SK-N-SH (cell line): ENCODE results near the gene MBLAC1. TPM values are rescaled to one million over a fixed set of nuclear protein-coding genes. Genes with fewer than 3 reads are reported as not detected.

Experiments
- CTCF ChIA-PET: fragments of 300-600, 350-600 bp; formaldehyde crosslinking; extraction: SDS; loops from one replicate; lab custom pipeline; 2021; lab: Yijun Ruan, JAX
- POLR2A ChIA-PET: fragments of 350-600 bp; sonication (Branson Sonifier 250); formaldehyde crosslinking; extraction: SDS; loops from one replicate; lab custom pipeline; 2020; ENCODE audit warnings: antibody characterized with exemption, inconsistent platforms; lab: Yijun Ruan, JAX
- DNase-seq: peaks from one replicate; pipeline ENCODE4 v3.0.0; 2012
- H2AFZ ChIP-seq: fragments of 200-600 bp; sonication (generic); 2 replicates; pipeline ENCODE4 v1.8.1; 2016; ENCODE audit warnings: antibody characterized with exemption, mild to moderate bottlenecking, low read depth
- H3F3A ChIP-seq: fragments of 200-600 bp; sonication (generic); replicated peaks from 2 replicates; pipeline ENCODE3; 2016; ENCODE audit warnings: antibody characterized with exemption, mild to moderate bottlenecking; ENCODE audit not compliant: insufficient read depth
- H3K27ac ChIP-seq, 2 experiments: fragments of 200-500 bp in 1 of 2; fragments of 200-600 bp in 1 of 2; sonication (Bioruptor generic) in 1 of 2; sonication (generic), shearing (Covaris generic) in 1 of 2; 2 replicates each; pipeline versions ENCODE4 v1.5.1 to v1.6.1; 2014 to 2016; ENCODE audit warnings: low read depth in 2 of 2, inconsistent platforms in 1 of 2, low read length in 1 of 2, mild to moderate bottlenecking in 1 of 2, mixed read lengths in 1 of 2
- H3K27me3 ChIP-seq: fragments of 200-600 bp; sonication (generic), shearing (Covaris generic); 2 replicates; pipeline ENCODE4 v1.6.1; 2016; ENCODE audit warnings: mixed run types; ENCODE audit not compliant: insufficient read depth
- H3K36me3 ChIP-seq, 2 experiments: fragments of 200-500 bp in 1 of 2; fragments of 200-600 bp in 1 of 2; sonication (Bioruptor generic) in 1 of 2; sonication (generic) in 1 of 2; replicated peaks in 1 of 2; 2 replicates each; pipeline versions ENCODE3 to v1.5.1; 2014 to 2016; ENCODE audit warnings: low read length in 1 of 2, mild to moderate bottlenecking in 1 of 2; ENCODE audit not compliant: insufficient read depth in 2 of 2, control insufficient read depth in 1 of 2
- H3K4me1 ChIP-seq, 2 experiments: fragments of 200-500 bp in 1 of 2; fragments of 200-600 bp in 1 of 2; sonication (Bioruptor generic) in 1 of 2; sonication (generic), shearing (Covaris generic) in 1 of 2; 2 replicates each; pipeline versions ENCODE4 v1.5.1 to v1.6.1; 2014 to 2016; ENCODE audit warnings: low read depth in 1 of 2, low read length in 1 of 2, mixed run types in 1 of 2; ENCODE audit not compliant: insufficient read depth in 2 of 2, control insufficient read depth in 1 of 2
- H3K4me2 ChIP-seq: fragments of 200-600 bp; sonication (generic), shearing (Covaris generic); 2 replicates; pipeline ENCODE4 v1.6.1; 2017; ENCODE audit warnings: mixed run types
- H3K4me3 ChIP-seq, 2 experiments: fragments of 200-500 bp in 1 of 2; fragments of 200-600 bp in 1 of 2; sonication (Bioruptor generic) in 1 of 2; sonication (generic), shearing (Covaris generic) in 1 of 2; 2 replicates each; pipeline versions ENCODE4 v1.5.1 to v1.8.1; 2014 to 2016; ENCODE audit warnings: low read depth in 2 of 2, inconsistent platforms in 1 of 2, low read length in 1 of 2, mild to moderate bottlenecking in 1 of 2, mixed read lengths in 1 of 2, moderate library complexity in 1 of 2
- H3K79me2 ChIP-seq: fragments of 200-600 bp; sonication (generic); 2 replicates; pipeline ENCODE4 v1.8.1; 2017; ENCODE audit warnings: mild to moderate bottlenecking; ENCODE audit not compliant: insufficient read depth
- H3K9ac ChIP-seq: fragments of 200-600 bp; sonication (generic); 2 replicates; pipeline ENCODE4 v1.6.1; 2017; ENCODE audit warnings: mixed run types
- H3K9me2 ChIP-seq: fragments of 200-600 bp; sonication (generic); 2 replicates; pipeline ENCODE4 v1.6.1; 2017; ENCODE audit warnings: mixed run types
- H3K9me3 ChIP-seq: fragments of 200-600 bp; sonication (generic); 2 replicates; pipeline ENCODE4 v1.6.1; 2017; ENCODE audit warnings: mixed run types, mild to moderate bottlenecking, moderate library complexity
- H4K20me1 ChIP-seq: fragments of 200-600 bp; sonication (generic); 2 replicates; pipeline ENCODE4 v1.6.1; 2017; ENCODE audit warnings: mild to moderate bottlenecking, mixed run types; ENCODE audit not compliant: insufficient read depth
- CHD2 ChIP-seq: fragments of 150-350 bp; IDR thresholded peaks from 2 replicates; pipeline ENCODE4 v1.6.1; 2018; ENCODE audit warnings: low read length; ENCODE audit not compliant: partially characterized antibody
- CTCF ChIP-seq: fragments of 200-600 bp; sonication (generic); IDR thresholded peaks from 2 replicates; pipeline ENCODE4 v1.6.1; 2017; ENCODE audit warnings: antibody characterized with exemption, mild to moderate bottlenecking, moderate library complexity
- ELF1 ChIP-seq: IDR thresholded peaks from 2 replicates; pipeline ENCODE4 v1.4.0; 2012
- EP300 ChIP-seq, 2 experiments: IDR thresholded peaks; 2 replicates each; pipeline versions ENCODE4 v1.4.0 to v1.6.1; 2012; ENCODE audit warnings: borderline replicate concordance in 1 of 2, low read depth in 1 of 2, low read length in 1 of 2
- FOSL2 ChIP-seq: IDR thresholded peaks from 2 replicates; pipeline ENCODE4 v1.4.0; 2012; ENCODE audit warnings: low read depth, mild to moderate bottlenecking, moderate library complexity, borderline replicate concordance
- GABPA ChIP-seq: IDR thresholded peaks from 2 replicates; pipeline ENCODE4 v1.4.0; 2012; ENCODE audit warnings: low read depth, mild to moderate bottlenecking
- JUND ChIP-seq: IDR thresholded peaks from 2 replicates; pipeline ENCODE4 v1.4.0; 2012
- MXI1 ChIP-seq: IDR thresholded peaks from 2 replicates; pipeline ENCODE4 v1.6.1; 2012; ENCODE audit warnings: mild to moderate bottlenecking, low read depth, low read length, improper control_type of control experiment
- NFIC ChIP-seq: IDR thresholded peaks from 2 replicates; pipeline ENCODE4 v1.4.0; 2012; ENCODE audit warnings: borderline replicate concordance
- POLR2AphosphoS5 ChIP-seq: IDR thresholded peaks from 2 replicates; pipeline ENCODE4 v1.6.1; 2012; ENCODE audit warnings: low read depth, low read length
- RCOR1 ChIP-seq: fragments of 150-350 bp; IDR thresholded peaks from 2 replicates; pipeline ENCODE4 v1.6.1; 2017; ENCODE audit warnings: antibody characterized with exemption, low read length
- RFX5 ChIP-seq: IDR thresholded peaks from 2 replicates; pipeline ENCODE4 v1.6.1; 2012; ENCODE audit warnings: mild to moderate bottlenecking, improper control_type of control experiment, low read length
- RXRA ChIP-seq: IDR thresholded peaks from 2 replicates; pipeline ENCODE4 v1.4.0; 2012; ENCODE audit warnings: low read depth, mild to moderate bottlenecking, borderline replicate concordance
- SIN3A ChIP-seq: IDR thresholded peaks from 2 replicates; pipeline ENCODE4 v1.6.1; 2012; ENCODE audit warnings: low read depth, mild to moderate bottlenecking, low read length, moderate library complexity, borderline replicate concordance
- TAF1 ChIP-seq: IDR thresholded peaks from 2 replicates; pipeline ENCODE4 v1.6.1; 2012; ENCODE audit warnings: low read depth, mild to moderate bottlenecking, low read length, moderate library complexity, borderline replicate concordance
- TCF12 ChIP-seq: IDR thresholded peaks from 2 replicates; pipeline ENCODE4 v1.4.0; 2012
- TEAD4 ChIP-seq: IDR thresholded peaks from 2 replicates; pipeline ENCODE4 v1.4.0; 2012; ENCODE audit warnings: mild to moderate bottlenecking, borderline replicate concordance; ENCODE audit not compliant: insufficient read depth
- YY1 ChIP-seq: IDR thresholded peaks from 2 replicates; pipeline ENCODE4 v1.4.0; 2012; ENCODE audit warnings: low read depth, mild to moderate bottlenecking
- WGBS: methylation state at CpG from one replicate; pipeline ENCODE4 v1.1.6; 2017; ENCODE audit warnings: low lambda C conversion rate; 5-methylcytosine and 5-hydroxymethylcytosine counted together
- polyA plus RNA-seq, 3 experiments: library from polyadenylated mRNA; depleted of rRNA; stranded (reverse); fragments of >200 nt; gene quantifications; 2 replicates each; pipeline ENCODE4 v1.2.3, GENCODE V29; 2012
- TF ChIP-seq, protein P1 (sequence below): IDR thresholded peaks from 2 replicates; pipeline ENCODE4 v1.6.1; 2012; ENCODE audit warnings: mild to moderate bottlenecking, low read depth, low read length, moderate library complexity
- TF ChIP-seq, protein P2 (sequence below): fragments of 150-350 bp; IDR thresholded peaks from 2 replicates; pipeline ENCODE4 v1.6.1; 2017; ENCODE audit warnings: antibody characterized with exemption, low read length, low read depth, borderline replicate concordance
- TF ChIP-seq, protein P3 (sequence below): IDR thresholded peaks from 2 replicates; pipeline ENCODE4; 2012
- TF ChIP-seq, protein P4 (sequence below): IDR thresholded peaks from 2 replicates; pipeline ENCODE4 v1.4.0; 2012; ENCODE audit warnings: low read depth

Gene MBLAC1
- polyA plus RNA-seq, 1 of the 3 experiments (the other 2 are of a cell fraction) = 4.4 TPM

DNA sequence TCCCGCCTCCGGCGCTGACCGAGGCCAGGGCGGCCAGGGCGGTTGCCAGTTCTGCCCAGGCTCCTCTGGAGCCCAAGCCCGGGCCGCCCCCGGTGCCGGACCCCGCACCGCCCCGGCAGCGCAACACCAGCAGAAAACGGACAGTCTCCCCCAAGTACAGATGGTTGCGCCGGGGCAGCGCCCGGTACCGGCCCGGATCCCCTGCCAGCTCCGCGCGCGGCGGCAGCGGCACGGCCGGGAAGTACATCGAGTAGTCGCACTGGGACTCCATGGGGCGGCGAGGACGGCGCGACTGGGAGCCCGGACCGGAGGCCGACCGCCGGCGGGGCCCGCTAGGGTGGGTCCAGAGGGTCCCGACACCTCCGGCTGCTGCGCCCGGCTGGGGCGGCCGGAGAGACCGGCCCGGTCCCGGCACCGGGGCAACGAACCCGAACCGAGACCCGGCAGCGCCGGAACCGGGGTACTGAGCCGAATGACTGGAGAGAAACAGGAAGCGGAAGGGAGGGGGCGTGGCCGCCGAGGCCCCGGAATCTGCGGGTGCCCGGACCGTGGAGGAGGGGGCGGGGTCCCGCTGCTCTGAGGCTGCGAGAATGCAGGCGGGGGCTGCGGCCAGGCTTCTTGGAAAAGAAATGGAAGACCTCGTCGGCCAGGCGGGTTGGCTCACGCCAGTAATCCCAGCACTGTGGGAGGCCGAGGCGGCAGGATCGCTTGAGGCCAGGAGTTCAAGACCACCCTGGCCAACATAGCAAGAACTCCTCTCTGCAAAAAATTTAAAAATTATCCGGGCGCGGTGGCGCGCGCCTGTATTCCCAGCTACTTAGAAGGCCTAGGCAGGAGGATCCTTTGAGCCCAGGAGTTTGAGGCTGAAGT lies 31.7 kb downstream of the MBLAC1 start, which contains the start of gene TRAPPC14:
TSS of gene TRAPPC14 (minus strand) at position 495 of the 870 bp plus-strand sequence. CDS start at position 271, 224 bp downstream.
- DNase-seq = peak; percentile 100
- peak within 1 kb of the TSS; percentile 85 for H3K9ac ChIP-seq
- no peaks in the 10 kb centered on the region for H3K9me2 ChIP-seq
- 3% methylated on average over 61 of the region's 87 CpGs for WGBS
- H3K4me2 ChIP-seq = peak within 1 kb of the TSS; percentile 100
- TF ChIP-seq RCOR1 = peak; percentile 33; the same call in 1 of the 2 replicates
- TF ChIP-seq MXI1 = peak; percentile 72
- TF ChIP-seq YY1 = peak; percentile 77
- TF ChIP-seq ELF1 = peak; percentile 87
- peak in 1 of 2 experiments; percentile 30; a peak in 1 of 4 replicates for TF ChIP-seq EP300 (IDR thresholded peaks at IDR 0.05; ENCODE audit: borderline replicate concordance in 1 of 2, low read depth in 1 of 2, low read length in 1 of 2)
- TF ChIP-seq TEAD4 = peak; percentile 59; the same call in 1 of the 2 replicates
- no peak for TF ChIP-seq RXRA
- TF ChIP-seq TAF1 = peak; percentile 90
- no peak for TF ChIP-seq NFIC
- TF ChIP-seq, protein P1, sequence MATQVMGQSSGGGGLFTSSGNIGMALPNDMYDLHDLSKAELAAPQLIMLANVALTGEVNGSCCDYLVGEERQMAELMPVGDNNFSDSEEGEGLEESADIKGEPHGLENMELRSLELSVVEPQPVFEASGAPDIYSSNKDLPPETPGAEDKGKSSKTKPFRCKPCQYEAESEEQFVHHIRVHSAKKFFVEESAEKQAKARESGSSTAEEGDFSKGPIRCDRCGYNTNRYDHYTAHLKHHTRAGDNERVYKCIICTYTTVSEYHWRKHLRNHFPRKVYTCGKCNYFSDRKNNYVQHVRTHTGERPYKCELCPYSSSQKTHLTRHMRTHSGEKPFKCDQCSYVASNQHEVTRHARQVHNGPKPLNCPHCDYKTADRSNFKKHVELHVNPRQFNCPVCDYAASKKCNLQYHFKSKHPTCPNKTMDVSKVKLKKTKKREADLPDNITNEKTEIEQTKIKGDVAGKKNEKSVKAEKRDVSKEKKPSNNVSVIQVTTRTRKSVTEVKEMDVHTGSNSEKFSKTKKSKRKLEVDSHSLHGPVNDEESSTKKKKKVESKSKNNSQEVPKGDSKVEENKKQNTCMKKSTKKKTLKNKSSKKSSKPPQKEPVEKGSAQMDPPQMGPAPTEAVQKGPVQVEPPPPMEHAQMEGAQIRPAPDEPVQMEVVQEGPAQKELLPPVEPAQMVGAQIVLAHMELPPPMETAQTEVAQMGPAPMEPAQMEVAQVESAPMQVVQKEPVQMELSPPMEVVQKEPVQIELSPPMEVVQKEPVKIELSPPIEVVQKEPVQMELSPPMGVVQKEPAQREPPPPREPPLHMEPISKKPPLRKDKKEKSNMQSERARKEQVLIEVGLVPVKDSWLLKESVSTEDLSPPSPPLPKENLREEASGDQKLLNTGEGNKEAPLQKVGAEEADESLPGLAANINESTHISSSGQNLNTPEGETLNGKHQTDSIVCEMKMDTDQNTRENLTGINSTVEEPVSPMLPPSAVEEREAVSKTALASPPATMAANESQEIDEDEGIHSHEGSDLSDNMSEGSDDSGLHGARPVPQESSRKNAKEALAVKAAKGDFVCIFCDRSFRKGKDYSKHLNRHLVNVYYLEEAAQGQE = no peak
- TF ChIP-seq SIN3A = peak; percentile 81; the same call in 1 of the 2 replicates
- TF ChIP-seq CTCF = no peak
- no peak for TF ChIP-seq FOSL2
- peak; percentile 93 for TF ChIP-seq GABPA
- TF ChIP-seq CHD2 = peak; percentile 84
- peak; percentile 29; the same call in 1 of the 2 replicates for TF ChIP-seq TCF12
- TF ChIP-seq, protein P2, sequence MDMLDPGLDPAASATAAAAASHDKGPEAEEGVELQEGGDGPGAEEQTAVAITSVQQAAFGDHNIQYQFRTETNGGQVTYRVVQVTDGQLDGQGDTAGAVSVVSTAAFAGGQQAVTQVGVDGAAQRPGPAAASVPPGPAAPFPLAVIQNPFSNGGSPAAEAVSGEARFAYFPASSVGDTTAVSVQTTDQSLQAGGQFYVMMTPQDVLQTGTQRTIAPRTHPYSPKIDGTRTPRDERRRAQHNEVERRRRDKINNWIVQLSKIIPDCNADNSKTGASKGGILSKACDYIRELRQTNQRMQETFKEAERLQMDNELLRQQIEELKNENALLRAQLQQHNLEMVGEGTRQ = no peak
- TF ChIP-seq, protein P3, sequence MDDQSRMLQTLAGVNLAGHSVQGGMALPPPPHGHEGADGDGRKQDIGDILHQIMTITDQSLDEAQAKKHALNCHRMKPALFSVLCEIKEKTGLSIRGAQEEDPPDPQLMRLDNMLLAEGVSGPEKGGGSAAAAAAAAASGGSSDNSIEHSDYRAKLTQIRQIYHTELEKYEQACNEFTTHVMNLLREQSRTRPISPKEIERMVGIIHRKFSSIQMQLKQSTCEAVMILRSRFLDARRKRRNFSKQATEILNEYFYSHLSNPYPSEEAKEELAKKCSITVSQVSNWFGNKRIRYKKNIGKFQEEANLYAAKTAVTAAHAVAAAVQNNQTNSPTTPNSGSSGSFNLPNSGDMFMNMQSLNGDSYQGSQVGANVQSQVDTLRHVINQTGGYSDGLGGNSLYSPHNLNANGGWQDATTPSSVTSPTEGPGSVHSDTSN = 0 out of 2 replicates have a peak, but pooled peaks have one; percentile 23
- TF ChIP-seq, protein P4, sequence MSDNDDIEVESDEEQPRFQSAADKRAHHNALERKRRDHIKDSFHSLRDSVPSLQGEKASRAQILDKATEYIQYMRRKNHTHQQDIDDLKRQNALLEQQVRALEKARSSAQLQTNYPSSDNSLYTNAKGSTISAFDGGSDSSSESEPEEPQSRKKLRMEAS = peak; percentile 62; the same call in 1 of the 2 replicates
- peak; percentile 96 for TF ChIP-seq POLR2AphosphoS5
- no peak for TF ChIP-seq JUND
- TF ChIP-seq RFX5 = no peak
- CTCF ChIA-PET = interaction anchor here (0.7 to 3.9 kb wide), 8 partner anchors 8 to 110 kb away, joined by 3 to 33 read pairs (median 6); partner anchors contain the start of genes GPC2, LAMTOR4 and STAG3
- peak within 1 kb of the TSS; percentile 36 to 62 for H3K27ac ChIP-seq
- H2AFZ ChIP-seq = peak within 1 kb of the TSS; percentile 83
- peaks cover 23 to 35% of the 10 kb centered on the region in 2 experiments for H3K36me3 ChIP-seq
- POLR2A ChIA-PET = interaction anchor here (0.6 to 4.3 kb wide), 3 partner anchors 10 to 18 kb away, joined by 4 to 25 read pairs (median 8); partner anchors contain the start of genes GAL3ST4, GPC2, LAMTOR4 and STAG3
- H3K79me2 ChIP-seq = peaks cover 40% of the 10 kb centered on the region
- peaks cover 20% of the 10 kb centered on the region for H4K20me1 ChIP-seq
- H3F3A ChIP-seq = peaks cover 8% of the 10 kb centered on the region
- H3K27me3 ChIP-seq = no peaks in the 10 kb centered on the region
- no peaks in the 10 kb centered on the region for H3K9me3 ChIP-seq
- H3K4me3 ChIP-seq = peak within 1 kb of the TSS; percentile 87 to 93
- peaks cover 11 to 19% of the 10 kb centered on the region in 2 experiments; a peak in 2 of 4 replicates for H3K4me1 ChIP-seq
